Thyroid gland (tissue), 4 donors: Measurements from ENCODE around the gene NANOS3.

Experiments
- POLR2A ChIP-seq, 2 donors: fragments of 450-650 bp; IDR thresholded peaks; one replicate each; pipeline ENCODE4 v1.6.1; 2017; ENCODE audit warnings: antibody characterized with exemption in 2 of 2, mild to moderate bottlenecking in 2 of 2, moderate library complexity in 1 of 2
- TF ChIP-seq, protein P1 (sequence below), 6 experiments: fragments of 200-600 bp in 3 of 6; fragments of 450-650 bp in 3 of 6; sonication (generic) in 3 of 6; IDR thresholded peaks; one replicate each; pipeline ENCODE4 v1.5.1; 2016 to 2019; ENCODE audit warnings: antibody characterized with exemption in 6 of 6, mild to moderate bottlenecking in 2 of 6, inconsistent platforms in 1 of 6, moderate library complexity in 1 of 6

- TF ChIP-seq, protein P1, sequence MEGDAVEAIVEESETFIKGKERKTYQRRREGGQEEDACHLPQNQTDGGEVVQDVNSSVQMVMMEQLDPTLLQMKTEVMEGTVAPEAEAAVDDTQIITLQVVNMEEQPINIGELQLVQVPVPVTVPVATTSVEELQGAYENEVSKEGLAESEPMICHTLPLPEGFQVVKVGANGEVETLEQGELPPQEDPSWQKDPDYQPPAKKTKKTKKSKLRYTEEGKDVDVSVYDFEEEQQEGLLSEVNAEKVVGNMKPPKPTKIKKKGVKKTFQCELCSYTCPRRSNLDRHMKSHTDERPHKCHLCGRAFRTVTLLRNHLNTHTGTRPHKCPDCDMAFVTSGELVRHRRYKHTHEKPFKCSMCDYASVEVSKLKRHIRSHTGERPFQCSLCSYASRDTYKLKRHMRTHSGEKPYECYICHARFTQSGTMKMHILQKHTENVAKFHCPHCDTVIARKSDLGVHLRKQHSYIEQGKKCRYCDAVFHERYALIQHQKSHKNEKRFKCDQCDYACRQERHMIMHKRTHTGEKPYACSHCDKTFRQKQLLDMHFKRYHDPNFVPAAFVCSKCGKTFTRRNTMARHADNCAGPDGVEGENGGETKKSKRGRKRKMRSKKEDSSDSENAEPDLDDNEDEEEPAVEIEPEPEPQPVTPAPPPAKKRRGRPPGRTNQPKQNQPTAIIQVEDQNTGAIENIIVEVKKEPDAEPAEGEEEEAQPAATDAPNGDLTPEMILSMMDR (IDR thresholded peaks at IDR 0.05) = no peak
- TF ChIP-seq POLR2A (IDR thresholded peaks at IDR 0.05) = no peak
These were observed 36.4 kb upstream of the NANOS3 start for GRCh38 chr19:13840305-13841085.
